Measurements from ENCODE around the gene ZNF516.
A peak's percentile ranks its signal among the peaks of the same experiment; 100 is the strongest.

Gene ZNF516

DNA sequence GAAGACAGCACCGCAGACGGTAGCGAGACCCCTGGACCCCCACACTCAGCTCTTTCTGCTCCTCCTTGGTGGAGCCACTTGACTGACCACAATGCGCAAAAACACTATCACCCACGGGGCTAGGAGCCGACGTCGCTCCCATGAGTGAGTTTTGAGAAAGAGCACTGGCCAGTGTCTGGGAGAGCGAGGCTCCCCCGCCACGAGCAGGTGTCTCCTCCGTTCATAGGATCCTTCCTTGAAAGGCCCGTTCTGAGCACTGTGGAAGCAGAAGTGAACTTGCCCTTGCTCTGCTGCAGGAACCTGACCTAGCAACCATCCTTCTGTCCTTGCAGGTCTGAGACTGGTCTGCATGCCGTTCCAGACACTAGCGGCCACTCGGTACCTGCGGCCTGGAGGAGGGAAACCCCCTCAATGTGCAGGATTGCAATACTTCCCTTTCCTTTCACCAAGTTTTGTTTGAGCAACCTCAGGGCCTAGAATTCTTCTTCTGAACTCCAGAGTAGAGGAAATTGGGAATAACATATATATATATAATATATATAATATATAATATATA, 12.9 kb upstream of the ZNF516 start:
- no peak for DNase-seq (ENCODE audit: low read depth)

DNA sequence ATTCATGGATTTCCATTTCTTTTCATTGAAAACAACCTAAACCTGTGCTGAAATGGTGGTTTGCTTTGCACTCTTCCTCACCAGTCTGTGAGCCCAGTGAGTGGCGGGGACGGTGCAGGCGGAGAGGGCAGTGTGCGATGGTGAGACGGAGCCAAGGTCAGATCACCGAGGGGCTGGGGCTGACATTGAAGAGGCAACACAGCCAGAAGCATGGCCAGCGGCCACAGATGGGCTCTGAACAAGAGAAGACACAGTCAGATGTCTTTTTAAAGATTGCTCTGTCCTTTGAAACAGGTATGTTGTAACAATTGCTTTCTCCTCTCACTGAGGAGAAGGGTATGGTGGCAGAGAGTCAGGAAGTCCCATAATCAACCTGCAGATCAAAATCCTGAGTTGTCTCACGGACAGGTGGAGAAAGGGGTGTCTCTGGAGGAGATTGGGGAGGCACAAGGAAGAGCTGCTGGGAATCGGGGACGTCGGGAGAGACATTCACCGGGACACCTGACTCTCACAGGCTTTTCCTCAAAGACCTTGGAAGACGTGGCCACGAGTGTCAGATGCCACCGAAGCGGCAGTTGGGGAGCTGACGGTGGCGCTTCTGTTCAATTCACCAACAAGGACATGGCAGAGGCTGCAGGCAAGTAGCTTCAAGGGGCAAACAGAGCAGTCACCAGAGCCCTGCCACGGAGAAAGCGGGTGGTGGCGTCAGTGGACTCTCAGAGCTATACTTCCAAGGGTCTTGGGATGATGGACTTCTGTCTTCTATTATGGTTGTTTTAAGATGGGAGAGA, 12.1 kb upstream of the ZNF516 start:
- no peak for DNase-seq (ENCODE audit: low read depth)

DNA sequence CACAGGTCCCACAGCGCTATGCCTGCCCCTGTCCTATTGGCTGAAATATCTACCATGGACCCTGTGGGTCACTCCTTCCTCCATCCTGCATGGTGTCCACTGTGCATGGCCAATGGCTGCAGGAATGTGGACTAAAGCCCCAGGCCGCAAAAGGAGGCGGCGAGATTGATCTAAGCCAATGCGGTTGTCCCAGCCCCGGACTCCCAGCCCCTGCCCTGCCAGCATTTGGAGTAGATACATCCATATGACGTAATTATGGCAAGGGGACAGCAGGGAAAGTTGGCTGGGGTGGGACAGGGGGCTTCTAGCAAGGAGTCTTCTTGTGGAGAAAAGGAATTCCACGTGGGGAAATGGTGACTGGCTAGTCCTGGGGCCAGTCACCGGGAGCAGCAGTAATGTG, 11.4 kb upstream of the ZNF516 start:
- DNase-seq (ENCODE audit: low read depth) = no peak

DNA sequence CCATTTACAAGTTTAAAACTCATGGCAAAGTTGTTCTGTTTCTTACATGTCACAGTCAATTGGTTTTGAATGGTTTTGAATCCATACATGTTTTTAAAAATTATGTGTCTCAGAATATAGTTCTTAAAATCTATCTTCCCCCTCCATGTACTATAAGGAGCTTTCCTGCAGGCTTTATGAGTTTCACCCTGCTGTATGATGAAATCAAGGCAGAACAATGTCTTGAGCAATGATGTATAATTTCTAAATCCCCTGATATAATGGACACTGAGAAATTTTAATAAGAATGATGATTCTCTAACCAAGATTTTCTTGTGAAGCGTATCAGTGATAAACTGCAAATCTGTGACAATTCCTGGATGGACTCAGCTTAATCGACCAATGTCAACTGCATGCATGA, 10.6 kb upstream of the ZNF516 start:
- DNase-seq (ENCODE audit: low read depth) = no peak

DNA sequence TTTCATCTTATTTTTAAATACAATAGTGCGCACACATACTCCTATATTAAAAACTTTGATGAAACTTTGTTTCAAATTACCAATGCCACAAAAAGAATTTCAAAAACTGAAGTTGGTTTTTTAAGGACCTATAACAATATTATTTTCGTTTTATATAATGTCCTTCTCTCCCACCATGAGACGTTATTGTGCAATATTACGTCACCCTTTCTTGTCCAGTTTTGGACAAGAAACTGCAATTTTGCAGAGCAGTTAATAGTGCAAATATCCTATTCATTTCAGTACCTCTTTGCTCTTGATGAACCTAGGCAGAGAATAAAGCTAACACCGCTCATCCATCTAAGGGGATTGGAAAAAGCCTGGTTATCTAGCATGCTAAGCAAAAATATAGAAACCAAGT, 9.7 kb upstream of the ZNF516 start:
- no peak for DNase-seq (ENCODE audit: low read depth)

DNA sequence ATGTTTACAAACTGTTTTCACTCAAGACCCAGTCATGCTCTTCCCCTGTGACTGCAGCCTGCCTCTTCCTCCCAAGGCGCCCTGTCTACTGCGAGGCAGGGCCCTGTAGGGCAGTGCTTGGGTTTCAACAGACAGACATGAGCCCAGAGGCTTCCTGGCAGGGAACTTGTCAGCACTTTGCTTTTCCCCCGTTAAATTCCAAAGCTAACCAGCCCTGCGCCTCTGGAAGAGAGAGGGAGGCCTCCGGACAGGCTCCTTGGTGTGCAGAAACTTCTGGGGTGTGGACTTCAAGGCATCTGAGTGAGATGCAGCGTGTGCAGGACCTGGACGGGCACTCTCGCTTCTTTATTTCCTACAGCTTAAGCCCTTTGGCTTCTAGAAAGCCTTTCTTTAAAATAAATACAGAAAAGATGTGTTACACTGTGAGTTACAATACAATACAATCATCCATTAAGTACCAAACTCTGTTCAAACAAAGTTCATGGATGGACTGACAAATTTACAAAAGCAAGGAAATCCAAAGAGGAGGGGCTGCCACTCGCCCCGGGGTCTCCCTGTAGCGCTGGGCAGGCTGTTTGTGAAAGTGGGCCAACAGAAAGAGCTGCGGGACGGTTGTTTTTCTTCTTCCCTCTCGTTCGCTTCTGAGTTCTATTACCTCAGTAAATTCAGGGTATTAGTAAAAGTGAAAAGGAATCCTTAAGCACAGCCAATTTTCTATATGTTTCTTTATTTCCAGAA, 8.8 kb upstream of the ZNF516 start:
- DNase-seq (ENCODE audit: low read depth) = no peak

DNA sequence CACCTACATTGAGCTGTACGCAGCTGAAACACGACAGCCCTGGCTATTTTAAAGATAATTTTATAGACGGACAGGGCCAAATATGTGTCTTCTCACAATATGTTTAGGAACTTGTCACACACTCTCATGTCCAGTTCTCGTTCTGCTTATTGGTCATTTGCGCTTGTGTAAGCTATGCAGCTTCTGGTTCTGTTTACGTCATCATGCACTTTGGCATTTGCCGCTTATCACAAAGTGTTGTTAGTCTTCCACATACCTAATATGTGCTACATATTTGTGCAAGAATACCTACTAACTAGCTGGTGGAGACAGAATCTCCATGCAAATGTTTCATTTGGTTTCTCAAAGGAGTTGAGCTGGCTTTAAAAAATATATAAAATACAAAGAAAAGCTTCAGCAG, 7.5 kb upstream of the ZNF516 start:
- no peak for DNase-seq (ENCODE audit: low read depth)

DNA sequence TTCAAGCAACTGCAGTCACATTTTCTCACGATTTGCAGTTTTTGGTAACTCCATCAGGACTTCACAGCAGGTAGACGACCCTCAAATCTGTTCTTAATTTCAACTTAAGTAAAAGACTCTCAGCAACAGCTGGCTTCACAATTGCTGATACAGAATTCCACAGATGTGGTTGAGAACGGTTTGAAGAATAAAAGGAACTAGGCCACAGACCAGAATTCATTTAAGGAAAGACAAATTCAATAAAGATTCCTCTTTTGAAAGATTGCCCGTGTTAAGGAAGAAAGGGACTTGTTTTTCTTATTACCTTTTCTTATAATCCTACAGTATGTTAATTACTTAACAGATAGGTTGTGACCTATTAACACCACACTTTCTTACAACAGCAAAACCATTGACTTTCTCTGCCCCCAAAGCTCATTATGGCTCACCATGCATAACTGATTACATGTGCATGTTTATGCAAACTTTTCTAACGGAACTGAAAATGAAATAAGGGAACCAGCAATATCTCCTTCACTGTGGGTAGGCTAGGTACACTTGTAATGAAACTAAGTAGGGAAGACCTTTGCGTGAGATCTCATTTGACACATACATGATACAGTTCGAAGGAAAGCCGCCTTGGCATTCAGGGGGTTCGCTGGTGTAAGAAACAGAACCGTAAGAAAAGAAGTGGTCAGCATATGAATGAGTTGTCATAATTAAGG, 4.7 kb upstream of the ZNF516 start:
- no peak for DNase-seq (ENCODE audit: low read depth)

DNA sequence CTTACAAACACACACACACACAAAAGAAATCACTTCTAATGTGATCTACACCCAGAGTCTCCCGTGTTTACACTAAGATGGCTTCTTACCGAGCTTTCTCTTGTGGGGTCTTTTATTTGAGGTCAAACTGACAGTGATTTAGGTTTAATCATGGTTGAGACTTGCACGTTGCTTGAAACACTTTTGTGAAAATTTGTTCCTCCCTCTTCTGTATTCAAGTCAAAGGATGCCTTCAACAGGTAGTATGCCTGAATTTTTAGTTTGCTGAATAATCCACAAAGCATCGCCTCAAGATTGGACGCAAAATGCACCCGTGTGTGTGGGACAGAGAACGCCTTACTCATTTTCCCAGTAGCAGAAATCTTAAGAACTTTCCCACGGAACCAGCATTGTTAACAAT, 4.0 kb upstream of the ZNF516 start:
- no peak for DNase-seq (ENCODE audit: low read depth)

DNA sequence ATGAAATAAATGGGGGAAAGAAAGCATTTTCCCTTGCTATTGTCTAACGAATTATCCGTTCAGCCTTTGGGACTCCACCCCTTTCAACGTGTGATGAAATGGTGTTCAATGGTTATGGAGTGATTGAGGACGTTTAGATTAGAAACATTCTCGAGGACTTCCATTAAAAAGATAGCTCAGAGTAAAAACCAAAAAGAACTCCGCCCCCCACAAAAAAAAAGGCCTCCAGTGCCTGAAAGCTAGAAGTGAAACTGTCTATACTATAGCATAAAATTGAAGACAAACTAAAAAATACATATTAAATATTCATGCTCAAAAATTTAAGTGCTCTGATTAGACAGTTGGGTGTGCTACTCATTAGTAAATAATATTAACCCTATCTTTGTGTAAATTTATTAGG, 3.0 kb upstream of the ZNF516 start:
- no peak for DNase-seq (ENCODE audit: low read depth)

DNA sequence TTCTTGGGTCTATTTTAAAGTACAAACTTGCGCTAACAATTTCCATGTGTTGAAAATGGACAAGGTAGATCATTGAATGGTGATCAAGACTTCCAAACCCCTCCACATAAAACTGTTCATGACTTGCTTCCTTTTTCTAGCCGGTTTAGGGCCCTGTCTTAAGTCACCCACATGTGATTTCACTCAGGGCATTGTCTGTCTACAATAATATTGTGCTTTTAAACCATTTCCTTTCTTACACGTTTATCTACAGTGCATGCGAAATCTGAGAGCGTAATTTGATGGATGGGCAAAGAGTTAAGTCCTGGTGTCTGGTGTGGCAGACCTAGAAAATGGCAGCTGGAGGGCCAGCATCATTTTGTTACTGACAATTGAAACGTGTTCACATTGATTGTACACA, 2.0 kb upstream of the ZNF516 start:
- no peak for DNase-seq (ENCODE audit: low read depth)

DNA sequence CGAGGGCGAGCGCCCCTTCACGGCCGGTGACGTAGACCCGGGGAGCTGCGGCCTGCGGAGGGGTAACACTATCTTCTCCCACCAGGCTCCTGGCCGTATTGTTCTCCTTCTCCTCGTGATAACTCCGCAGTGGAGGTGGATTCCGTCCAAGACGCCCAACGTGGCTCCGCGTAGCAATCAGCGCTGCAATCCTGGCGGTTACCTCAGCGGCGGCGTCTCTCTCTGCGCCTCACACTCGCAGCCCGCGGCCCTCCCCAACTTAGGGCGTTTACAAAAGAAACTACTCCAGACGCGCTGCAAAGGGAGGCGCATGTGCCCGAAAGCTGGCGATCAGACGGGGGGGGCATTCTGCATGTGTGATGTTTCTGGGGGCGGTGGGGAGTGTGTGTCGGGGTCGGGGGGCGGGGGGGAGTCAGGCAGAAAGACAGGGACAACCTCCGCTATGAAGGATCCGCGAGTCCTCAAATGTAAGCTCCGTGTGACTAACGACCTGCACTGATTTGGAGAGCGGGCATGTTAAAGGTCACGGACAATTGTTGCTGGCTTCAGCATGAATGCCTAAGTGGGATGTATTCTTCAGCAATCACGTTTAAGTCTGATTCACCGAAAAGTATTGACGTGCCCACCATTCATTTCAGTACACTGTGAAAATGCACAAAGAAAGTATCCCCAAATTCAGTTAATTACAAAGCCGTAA, 1.3 kb upstream of the ZNF516 start:
- no peak for DNase-seq (ENCODE audit: low read depth)

DNA sequence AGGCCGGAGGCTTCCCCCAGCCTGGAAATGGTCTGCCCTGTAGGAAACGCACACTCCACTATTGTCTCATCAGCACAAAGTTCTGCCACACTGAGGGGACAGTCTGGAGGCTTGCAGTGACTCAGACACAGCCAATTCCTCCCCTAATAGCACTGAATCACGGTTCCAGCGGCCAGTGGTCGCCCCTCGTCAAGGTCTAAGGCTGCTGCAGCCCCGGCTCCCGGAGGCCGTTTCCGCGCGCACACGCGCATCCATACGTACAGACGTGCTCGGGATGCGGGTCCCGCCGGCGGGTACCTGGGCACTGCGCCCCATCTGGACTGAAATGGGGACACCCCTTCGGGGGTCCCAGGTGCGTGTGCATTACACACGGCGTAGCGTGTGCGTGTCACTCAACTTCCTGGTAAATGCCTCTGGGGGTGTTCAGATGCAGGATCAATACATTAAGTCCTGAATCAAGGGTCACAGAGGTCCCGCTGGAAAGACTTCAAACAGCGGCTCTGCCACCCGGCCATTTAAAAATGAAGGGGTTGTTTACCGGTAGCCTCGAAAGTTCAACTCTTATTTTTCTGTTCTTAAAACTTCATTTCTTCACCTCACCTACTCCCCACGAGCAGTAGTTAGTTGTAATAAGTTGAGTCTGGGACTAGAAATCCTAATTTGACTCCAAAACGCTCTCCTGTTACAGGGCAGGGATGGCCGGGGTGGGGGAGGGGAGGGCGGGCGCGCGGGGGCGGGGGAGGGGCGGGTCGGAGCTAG, 572 bp upstream of the ZNF516 start:
- no peak for DNase-seq (ENCODE audit: low read depth)

DNA sequence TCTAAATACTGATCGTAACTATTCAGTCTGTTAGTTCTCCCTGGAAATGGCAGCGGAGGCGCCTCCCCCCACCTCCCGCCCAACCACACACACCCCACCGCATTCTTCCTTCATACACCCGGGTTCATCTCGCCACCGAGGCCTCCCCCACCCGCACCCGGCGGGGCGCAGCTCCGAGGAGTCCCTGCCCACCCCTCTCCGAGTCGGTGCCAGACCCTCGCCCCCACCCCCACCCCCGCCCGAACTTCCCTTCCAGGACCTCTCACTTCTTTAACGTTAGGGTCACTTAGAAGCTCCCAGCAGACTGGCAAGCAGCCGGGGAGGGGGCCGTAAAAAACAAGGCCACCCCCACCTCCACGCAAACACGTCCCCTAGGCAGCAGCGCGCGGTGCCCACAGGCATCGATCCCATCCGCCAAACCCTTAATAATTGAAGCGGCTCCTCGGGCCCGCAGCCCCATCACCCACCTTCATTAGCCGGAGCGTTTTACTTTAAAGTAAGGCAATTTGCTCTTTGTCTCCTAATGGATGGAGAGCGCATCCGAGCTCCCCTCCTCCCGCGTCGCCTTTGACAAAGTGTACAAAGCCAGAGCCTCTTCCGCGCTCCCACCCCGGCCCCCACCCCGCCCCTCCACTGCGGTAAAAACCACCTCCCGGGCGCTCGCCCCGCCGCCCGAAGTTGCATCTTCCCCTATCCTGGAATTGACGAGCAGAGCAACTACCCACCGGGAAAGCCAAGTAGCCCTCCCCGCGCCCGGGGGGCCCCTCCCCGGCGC, 624 bp downstream of the ZNF516 start:
- no peak for DNase-seq (ENCODE audit: low read depth)

DNA sequence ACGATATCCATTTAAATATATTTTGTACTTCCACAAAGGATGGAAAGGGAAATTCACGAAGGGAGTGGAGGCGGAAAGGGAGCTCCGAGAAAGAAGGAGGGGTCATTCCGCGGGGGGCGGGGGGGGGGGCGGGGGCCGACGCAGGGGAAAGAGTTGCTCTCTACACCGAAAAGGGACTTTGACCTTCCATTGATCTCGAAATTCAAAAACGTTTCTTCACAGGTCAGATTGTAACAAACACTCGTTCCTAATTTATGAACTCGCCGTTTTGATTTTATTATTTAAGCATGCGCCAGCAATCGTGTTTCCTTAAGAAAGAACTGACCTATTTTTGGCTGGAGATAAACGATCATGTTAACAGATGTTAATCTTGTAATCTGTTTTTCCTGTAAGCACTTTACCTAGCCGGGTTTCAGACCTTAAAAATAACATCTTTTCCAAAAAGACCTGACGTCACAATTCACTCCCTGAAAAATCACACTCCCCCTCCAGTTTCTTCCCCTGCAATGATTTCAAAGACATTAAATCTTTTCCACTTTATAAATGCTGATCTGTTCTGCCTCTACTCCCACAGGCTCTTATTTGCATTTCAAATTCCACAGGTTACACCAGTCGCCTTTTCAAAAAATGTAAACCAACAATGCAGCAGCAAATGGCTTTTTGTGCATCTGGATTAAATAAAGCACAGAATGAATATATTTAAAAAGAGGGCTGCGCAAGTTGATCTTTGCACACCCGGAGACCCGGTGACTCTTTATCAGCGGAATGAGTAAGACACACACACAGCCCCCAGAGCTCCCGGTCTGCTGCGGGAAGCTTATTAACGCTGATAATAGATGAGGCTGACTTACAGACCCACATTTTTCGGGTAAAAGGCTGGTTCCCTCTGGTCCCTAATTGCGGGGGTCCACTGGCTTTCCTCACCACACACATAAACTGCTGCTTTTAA, 1.6 kb downstream of the ZNF516 start:
- DNase-seq (ENCODE audit: low read depth) = no peak

DNA sequence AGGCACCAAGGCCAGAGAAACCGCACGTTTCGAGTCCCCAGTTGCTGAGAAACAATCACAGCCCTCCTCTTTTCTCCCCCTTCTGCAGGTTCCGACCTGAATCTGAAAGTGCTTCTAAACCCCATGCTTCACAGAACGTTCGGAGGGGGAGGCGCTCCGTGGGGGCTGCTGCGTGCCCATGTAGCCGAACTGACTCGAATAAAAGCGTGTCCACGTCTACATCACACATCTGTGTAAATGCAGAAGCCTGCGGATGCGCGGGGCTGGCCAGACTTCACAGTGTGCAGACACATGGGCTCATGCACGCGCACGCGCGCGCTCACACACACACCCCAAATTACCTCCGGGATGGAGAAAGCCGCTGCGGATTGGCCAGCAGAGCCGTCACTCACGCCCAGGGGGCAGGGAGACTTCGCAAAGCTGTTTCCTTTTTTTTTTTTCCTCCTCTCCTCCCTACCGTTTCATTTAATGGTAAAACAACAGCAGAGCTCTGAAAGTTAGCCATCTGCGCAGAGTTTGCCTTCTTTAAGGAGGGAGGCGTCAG, 2.3 kb downstream of the ZNF516 start:
- peak; percentile 97 for DNase-seq (ENCODE audit: low read depth)

DNA sequence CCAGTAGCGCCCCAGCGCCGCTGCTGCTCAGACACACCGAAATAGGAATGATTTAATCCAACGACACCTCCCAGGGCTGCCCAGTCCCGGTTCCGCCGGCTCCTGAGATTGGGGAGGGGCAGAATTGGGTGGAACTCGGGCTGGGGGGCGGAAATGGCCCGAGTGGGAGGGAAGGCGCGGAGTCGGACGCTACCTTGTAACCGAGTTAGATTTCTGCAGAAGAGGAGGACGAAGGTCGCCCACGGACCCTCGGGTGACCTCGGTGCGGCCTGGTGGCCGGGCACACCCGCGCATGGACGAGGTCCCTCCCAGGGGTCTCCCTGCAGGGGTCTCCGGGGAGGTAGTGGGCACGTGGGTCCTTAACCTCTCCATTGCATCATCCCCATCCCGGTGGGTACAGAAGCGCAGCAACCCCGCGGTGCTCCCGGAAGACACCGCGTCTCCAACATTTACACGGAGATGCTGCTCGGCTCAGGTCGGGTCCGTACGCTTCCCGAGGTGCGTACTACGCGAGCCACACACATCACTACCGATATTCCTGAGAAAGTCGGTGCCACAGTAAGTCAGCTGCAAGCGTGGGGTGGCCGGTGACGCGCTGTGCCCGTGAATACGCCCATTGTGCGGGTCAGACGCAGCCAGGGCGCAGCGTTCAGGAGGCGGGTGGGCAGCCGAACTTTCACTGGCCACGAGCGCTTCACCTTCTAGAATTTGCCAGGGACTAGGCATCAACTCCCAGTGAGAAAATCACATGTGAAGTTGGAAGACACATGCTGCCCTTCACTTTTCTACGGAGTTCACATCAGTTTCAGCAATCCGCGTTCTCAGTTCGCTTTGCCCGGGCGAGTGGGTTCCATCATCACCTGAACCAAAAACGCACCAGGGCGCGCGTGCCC, 3.0 kb downstream of the ZNF516 start:
- no peak for DNase-seq (ENCODE audit: low read depth)

DNA sequence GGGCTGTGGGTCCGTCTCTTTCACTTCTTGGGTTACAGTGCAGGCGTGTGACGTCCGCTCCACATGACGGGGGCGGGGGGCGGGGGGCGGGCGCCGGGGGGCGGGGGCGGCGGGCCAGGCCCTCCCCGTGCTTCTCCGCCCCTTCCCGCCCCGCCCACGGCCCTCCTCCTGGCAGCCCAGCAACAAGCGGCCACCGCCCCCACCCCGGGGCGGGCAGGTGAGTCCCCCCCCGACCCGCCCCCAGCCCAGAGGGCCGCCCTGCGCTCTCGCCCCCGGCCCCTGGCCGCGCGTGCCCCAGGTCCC, 3.6 kb downstream of the ZNF516 start:
- DNase-seq (ENCODE audit: low read depth) = peak; percentile 54

Measured in activated gamma-delta T cell treated with anti-CD3 and anti-CD28 coated beads, Interleukin-2, amount 50 U/mL, for 16 hours (primary cell).